GM13976 (cell line): ENCODE data around the gene P2RY1.
"Not testable (repeated sequence)": the region's sequence is repeated elsewhere in the genome, so short reads cannot be mapped to it uniquely, and the experiment has no call there.

Experiments used
- DNase-seq: peaks from one replicate; pipeline ENCODE4 v3.0.0; 2012; ENCODE audit warnings: low spot score
- in situ Hi-C: fragments of 300-500 bp; cut with MboI; formaldehyde crosslinking; loops from one replicate; pipeline ENCODE4 v1.12.0; 2022; ENCODE audit warnings: low sequenced_read_pairs, mixed read lengths, inconsistent platforms; ENCODE audit not compliant: unreplicated experiment
- TF ChIP-seq, protein P1 (sequence below): IDR thresholded peaks from 2 replicates; pipeline ENCODE4 v1.5.1; 2012; ENCODE audit warnings: borderline replicate concordance, mild to moderate bottlenecking; ENCODE audit not compliant: insufficient read depth; ENCODE audit errors: extremely low read depth, missing control alignments, control extremely low read depth

The P2RY1 gene

DNA sequence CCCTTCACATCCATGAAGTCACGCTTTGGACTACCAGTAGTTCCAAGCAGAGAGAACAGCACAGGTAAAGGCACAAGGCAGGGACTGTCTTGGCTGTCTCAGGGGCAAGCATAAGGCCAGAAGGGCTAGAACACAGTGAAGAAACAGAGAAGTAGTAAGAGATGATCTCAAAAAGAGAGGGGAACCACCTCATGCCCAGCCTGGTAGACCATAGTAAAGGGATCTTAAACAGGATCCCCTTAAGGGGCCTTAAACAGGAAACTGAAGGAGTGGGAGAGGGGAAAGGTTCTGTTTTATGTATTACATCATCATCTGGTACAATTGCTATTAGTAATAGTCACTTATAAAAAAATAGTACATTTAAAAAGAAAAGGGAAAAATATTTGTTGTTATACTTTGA lies 25.8 kb downstream of the P2RY1 start:
- DNase-seq: no peak
- TF ChIP-seq, protein P1, sequence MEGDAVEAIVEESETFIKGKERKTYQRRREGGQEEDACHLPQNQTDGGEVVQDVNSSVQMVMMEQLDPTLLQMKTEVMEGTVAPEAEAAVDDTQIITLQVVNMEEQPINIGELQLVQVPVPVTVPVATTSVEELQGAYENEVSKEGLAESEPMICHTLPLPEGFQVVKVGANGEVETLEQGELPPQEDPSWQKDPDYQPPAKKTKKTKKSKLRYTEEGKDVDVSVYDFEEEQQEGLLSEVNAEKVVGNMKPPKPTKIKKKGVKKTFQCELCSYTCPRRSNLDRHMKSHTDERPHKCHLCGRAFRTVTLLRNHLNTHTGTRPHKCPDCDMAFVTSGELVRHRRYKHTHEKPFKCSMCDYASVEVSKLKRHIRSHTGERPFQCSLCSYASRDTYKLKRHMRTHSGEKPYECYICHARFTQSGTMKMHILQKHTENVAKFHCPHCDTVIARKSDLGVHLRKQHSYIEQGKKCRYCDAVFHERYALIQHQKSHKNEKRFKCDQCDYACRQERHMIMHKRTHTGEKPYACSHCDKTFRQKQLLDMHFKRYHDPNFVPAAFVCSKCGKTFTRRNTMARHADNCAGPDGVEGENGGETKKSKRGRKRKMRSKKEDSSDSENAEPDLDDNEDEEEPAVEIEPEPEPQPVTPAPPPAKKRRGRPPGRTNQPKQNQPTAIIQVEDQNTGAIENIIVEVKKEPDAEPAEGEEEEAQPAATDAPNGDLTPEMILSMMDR: no peak
- in situ Hi-C loops: no loop called here

DNA sequence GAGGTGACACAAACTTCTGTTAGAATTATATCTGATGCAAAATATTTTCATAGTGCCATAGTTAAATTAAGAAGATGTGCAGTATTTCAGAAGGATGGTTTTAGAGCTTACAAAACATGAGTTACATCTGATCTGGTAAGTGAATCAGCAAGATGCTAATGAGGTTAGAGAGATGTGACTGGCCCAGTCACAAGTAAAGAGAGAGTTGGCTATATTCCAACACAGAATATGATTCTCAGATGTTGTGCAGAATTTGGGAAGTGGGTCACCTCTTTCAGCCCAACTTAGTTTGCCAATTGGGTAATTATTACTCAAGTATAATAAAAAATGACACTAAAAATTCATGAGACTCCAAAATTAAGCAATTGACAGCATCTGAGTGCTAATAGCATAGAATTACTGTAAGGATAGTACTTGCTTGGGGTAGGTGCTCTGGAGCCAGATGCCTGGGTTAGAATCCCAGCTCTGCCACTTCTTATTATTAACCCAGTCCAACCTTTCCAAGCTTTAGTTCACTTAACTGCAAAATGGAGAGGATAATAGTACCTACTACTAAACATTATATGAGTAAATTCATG lies 30.8 kb downstream of the P2RY1 start:
- TF ChIP-seq, protein P1: no peak
- in situ Hi-C loops: no loop called here
- no peak for DNase-seq

DNA sequence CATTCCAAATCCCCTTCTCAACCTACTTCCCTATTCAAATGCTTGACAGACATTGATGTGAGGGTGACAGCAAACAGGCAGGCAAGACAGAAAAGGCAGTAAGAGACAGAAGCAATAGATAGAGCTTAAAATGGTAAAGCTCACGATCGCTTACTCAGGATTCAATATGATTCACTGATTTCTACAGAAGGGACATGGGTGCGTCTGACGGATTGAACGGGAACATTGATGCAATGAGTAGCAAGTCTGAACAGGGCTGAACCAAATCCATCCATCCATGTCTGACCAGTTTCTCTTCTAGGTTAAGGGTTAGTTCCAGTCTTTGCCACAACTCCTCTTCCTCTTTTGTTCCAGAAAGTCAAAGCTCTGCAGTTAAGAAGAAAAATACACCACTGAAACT lies 35.1 kb downstream of the P2RY1 start:
- in situ Hi-C loops: no loop called here
- no peak for DNase-seq
- TF ChIP-seq, protein P1: no peak

DNA sequence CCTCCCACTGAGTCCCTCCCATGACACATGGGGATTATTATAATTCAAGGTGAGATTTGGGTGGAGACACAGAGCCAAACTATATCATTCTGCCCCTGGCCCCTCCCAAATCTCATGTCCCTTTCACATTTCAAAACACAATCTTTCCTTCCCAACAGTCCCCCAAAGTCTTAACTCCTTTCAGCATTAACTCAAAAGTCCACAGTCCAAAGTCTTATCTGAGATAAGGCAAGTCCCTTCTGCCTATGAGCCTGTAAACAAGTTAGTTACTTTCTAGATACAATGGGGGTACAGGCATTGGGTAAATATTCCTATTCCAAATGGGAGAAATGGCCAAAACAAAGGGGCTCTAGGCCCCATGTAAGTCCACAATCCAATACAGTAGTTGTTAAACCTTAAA lies 38.4 kb downstream of the P2RY1 start:
- in situ Hi-C loops, DNase-seq: not testable (repeated sequence)

DNA sequence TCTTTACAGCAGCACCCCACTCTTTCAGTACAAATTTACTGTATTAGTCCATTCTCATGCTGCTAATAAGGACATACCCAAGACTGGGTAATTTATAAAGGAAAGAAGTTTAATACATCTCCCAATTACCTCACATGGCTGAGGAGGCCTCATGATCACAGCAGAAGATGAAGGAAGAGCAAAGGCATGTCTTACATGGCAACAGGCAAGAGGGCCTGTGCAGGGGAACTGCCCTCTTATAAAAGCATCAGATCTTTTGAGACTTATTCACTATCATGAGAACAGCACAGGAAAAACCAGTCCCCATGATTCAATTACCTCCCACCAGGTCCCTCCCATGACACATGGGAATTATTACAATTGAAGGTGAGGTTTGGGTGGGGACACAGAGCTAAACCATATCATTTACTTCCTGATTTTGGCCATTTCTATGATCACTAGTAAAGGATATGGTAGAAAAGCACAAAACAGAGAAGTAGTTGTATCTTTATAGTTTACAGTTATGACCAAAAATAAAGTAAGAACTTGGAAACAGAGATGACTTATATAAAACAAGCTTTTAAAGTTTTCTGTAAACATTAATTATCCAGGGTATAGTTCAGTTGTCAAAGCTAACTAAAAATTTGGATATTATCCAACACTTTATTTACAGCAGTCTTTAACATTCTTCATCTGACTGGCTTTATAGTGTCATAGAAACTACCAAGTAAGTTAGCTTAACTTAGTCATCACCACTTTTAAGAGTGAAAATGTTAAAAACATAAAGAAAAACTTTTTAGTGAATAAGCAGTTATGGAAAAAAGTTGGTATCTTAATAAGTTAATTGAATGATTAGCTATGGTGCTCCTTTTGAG lies 40.2 kb downstream of the P2RY1 start:
- DNase-seq: no peak
- TF ChIP-seq, protein P1: no peak
- in situ Hi-C loops: no loop called here

DNA sequence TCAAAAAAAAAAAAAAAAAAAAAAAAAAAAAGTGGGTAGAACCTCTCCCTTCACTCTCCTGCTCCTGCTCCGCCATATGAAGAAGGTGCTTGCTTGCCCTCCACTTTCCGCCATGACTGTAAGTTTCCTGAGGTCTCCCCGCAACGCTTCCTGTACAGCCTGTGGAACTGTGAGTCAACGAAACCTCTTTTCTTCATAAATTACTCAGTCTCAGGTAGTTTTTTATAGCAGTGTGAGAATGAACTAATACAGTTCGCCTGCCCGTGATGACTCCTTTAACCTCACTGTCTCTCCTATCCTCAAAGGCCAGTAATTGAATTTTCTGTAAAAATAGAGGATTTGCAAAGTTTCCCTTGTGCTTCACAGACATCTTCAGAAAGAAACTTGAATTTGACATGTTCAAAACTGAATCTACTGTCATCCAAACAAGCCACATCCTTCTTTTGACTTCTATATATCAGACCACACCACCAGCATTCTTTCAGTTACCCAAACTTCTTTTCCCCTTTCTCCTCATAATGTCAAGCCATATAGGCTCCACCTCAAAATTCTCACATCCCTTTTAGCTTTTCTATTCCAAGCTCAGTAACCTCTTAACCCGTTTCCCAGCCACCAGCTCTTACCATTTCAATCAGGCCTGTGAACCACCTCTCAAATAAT lies 44.3 kb downstream of the P2RY1 start:
- TF ChIP-seq, protein P1: no peak
- DNase-seq: no peak
- in situ Hi-C loops: no loop called here

DNA sequence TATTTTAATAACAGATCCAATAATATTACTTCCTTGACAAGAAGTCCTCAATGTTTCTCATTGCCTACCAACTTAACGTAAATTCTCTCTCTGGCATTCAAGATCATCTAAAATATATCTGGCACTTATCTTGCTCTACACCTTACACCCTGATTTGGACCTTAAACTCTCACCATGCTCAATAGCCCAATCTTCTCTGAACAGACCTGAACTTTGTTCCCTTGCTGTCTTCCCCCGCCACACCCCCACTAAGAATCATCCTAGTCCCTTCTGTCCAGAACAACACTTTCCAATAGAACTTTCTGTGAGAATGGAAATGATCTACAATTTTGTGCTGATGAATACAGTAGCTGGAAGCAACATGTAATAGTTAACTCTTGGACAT lies 44.9 kb downstream of the P2RY1 start:
- DNase-seq: no peak
- in situ Hi-C loops: no loop called here
- TF ChIP-seq, protein P1: no peak
